Adipocyte (in vitro differentiated cells): ENCODE results near the gene VWF.

Experiments used
- DNase-seq: peaks from one replicate; pipeline ENCODE4 v3.0.0-alpha.2; 2015; ENCODE audit warnings: low read depth
- H3K27me3 ChIP-seq: replicated peaks from 2 replicates; pipeline ENCODE4 v1.7.0; 2013; ENCODE audit warnings: mild to moderate bottlenecking, low read length, moderate library complexity; ENCODE audit not compliant: control insufficient read depth, insufficient read depth
- H3K36me3 ChIP-seq: 2 replicates; pipeline ENCODE4 v1.7.0; 2013; ENCODE audit warnings: low read length, mild to moderate bottlenecking, moderate library complexity; ENCODE audit not compliant: control insufficient read depth, insufficient read depth, severe bottlenecking
- H3K4me1 ChIP-seq: 2 replicates; pipeline ENCODE4 v1.7.0; 2013; ENCODE audit warnings: mild to moderate bottlenecking, low read length, moderate library complexity; ENCODE audit not compliant: control insufficient read depth, insufficient read depth
- H3K4me3 ChIP-seq: 2 replicates; pipeline ENCODE4 v1.7.0; 2013; ENCODE audit warnings: mild to moderate bottlenecking, low read length, moderate library complexity
- H3K9ac ChIP-seq: 2 replicates; pipeline ENCODE4 v1.7.0; 2013; ENCODE audit warnings: mild to moderate bottlenecking, low read length, moderate library complexity
- H3K9me3 ChIP-seq: 2 replicates; pipeline ENCODE4 v1.7.0; 2013; ENCODE audit warnings: mild to moderate bottlenecking, low read length, moderate library complexity; ENCODE audit not compliant: control insufficient read depth

VWF gene

DNA sequence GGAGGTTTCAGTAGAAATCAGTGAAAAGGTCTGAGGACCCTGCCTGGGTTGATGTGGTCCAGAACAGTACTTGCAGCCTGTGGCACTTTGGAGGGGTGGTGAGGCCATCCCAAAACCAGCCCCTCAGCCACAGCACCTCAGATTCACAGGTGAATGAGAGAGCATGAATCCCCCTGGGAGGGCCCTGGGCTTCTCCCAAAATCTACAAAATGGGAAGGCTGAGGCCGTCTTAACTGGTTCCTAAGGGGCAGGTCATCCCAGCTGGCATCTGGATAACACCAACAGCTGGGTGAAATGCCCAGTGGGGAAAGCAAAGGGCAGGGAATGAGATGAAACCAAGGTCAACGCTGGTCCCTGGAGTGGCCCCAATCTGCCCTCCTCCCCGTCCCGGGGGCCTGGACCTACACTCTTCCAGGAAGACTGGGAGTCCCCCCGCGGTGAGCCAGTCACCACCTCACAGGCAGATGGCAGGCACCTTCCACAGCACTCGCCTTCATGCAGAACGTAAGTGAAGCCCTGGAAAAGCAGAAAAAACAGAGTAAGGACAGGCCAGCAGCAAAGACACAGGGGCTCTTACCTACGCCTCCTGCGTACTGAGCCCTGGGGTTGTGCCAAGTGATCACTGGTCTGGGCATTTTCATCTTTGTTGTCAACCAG is 153.1 kb downstream of the VWF start:
- H3K9ac ChIP-seq = no peak overlapping the region
- no peaks in the 10 kb centered on the region for H3K36me3 ChIP-seq
- no peaks in the 10 kb centered on the region for H3K4me1 ChIP-seq
- no peaks in the 10 kb centered on the region for H3K9me3 ChIP-seq
- H3K27me3 ChIP-seq = peaks cover 28% of the 10 kb centered on the region
- DNase-seq = no peak
- H3K4me3 ChIP-seq = no peak overlapping the region

DNA sequence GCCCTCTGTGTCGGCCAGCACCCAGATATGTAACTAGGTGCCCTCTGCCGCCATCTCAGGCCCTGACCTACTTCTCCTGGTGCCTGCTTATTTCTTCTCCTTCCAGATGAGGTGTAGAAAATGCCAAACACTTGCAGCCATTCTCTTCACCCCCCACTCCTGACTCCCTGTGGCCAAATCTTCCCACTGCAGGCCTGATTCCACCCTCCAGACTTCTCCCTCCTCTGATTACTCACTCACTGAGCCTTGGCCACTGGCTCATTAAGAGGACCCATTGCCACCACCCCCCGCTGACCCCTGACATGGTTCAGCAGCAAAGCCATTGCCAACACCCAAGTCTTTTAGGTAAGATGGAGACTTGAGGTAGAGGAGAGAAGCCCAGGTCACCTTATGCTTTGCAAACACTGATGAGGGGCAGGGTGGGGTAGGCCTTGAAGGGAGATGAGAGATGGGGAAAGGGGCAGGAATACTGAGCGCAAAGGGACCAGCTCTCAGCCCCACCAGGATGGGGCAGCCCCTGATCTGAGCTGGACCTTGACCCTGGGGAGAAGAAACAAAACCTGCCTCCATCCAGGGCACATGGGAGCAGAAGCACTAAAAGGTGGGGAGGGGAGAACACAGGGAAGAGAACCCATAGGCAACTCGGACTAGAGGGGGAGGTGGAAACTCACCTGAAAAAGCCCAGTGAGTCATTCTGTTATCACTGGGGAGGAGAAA is 154.3 kb downstream of the VWF start:
- Histone ChIP-seq H3K4me3 (no peak overlapping the region), H3K9ac (no peak overlapping the region), H3K4me1 (no peaks in the 10 kb centered on the region), H3K27me3 (peaks cover 28% of the 10 kb centered on the region), H3K9me3 (no peaks in the 10 kb centered on the region), H3K36me3 (no peaks in the 10 kb centered on the region)
- no peak for DNase-seq

DNA sequence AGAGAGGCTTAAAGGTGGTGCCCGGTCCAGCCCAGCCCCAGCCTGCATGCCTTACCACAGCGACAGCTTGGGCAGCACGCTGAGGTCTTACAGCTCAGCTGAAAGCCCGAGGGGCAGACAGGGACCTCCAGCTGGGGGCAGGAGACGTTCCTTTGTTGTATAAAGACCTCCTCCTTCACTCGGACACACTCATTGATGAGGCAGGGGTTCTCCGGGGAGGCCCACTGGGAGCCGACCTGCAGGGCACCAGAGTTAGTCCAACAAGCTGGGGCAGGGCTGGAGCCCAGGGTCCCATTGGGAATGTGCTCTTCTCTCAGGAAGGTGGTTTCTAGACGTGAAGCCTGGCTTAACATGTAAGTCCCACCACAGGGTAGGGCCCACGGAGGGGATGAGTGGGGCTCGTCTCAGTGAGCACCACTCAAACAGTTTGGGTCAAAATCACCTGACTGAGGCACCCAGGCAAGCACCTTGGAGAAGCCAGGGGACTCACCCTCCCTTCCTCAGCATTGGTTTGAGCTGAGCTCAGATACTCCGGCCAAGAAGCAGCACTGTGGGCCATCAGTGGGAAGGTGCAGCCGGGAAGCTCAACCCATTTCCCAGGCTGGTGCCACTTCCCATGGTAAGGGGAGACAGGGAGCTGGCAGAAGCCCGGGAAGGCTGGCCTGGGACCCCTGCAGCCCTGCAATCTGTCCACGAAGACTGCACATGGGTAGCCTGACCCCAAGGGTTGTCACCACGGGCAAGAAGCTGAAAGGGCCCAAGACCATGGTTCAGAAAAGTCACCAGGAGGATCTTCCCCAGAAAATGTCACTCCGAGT is 155.1 kb downstream of the VWF start:
- Histone ChIP-seq H3K4me3 (no peak overlapping the region), H3K36me3 (no peaks in the 10 kb centered on the region), H3K27me3 (peaks cover 24% of the 10 kb centered on the region), H3K9me3 (no peaks in the 10 kb centered on the region), H3K9ac (no peak overlapping the region), H3K4me1 (no peaks in the 10 kb centered on the region)
- DNase-seq = no peak

DNA sequence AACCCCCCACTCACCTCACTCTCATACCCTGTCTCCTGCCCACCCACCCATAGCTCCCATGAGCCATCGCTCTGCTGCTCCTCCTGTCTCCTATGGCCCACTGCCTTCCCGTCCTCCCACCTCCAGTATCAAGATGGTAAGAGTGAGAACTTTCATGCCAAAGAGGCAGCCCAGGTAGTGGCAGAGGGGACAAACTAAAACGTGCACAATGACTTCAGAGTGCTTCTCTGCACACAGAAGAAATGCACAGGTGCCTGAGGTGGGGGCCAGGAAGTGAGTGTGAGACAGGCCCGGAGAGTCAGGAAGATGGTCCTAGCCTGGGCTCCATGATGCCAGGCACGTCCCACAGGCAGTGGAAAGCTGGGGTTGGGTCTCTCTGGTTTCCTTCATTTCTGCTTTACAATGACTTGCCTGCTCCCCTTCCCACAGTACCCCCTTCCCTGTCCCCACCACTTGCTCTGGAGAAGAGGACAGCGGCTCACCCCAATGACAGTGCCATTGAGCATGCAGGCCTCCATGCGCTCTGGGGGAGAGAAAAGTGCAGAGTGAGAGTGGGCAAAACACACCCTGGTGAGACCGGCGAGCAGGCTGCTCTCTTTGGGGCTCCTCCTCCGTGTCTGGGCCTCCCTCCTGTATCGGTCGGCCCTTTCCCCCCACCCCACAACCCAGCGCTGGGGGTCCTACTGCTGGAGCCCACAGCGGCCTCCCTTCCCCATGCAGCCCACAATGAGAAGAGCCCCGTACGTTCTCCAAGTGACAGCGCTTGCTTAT is 156.6 kb downstream of the VWF start:
- no peak for DNase-seq
- Histone ChIP-seq H3K9me3 (no peaks in the 10 kb centered on the region), H3K4me3 (no peak overlapping the region), H3K9ac (no peak overlapping the region), H3K4me1 (no peaks in the 10 kb centered on the region), H3K27me3 (peaks cover 21% of the 10 kb centered on the region), H3K36me3 (no peaks in the 10 kb centered on the region)

DNA sequence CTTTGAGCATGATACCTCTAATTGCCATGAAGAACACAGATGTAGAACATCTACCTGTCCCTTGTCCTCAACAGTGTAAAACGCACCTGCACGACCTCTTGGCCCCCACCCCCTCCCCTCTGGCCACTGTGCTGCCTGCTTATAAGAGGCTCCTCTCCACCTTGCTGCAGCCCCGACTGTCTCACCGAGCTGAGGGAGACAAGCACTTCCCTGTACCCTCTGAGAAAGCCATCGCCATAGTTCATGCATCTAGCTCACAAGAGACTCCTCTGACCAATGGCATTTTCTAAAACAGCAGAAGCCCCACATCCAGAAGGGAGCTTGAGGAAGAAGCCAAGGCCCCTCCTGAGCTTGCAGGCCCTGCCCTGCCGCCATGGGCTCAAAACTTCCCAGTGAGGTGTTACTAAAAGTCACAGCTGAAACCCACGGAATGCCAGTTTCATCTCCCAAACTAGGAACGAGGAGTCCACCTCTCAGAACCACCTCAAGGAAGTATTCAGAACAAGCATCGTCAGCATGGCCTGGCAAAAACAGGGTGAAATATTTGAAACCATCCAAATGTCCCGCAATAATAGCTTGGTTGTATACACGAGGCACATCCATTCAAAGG is 157.9 kb downstream of the VWF start:
- no peak overlapping the region for H3K4me3 ChIP-seq
- H3K36me3 ChIP-seq = no peaks in the 10 kb centered on the region
- no peak for DNase-seq
- no peaks in the 10 kb centered on the region for H3K4me1 ChIP-seq
- H3K9me3 ChIP-seq = no peaks in the 10 kb centered on the region
- peaks cover 9% of the 10 kb centered on the region for H3K27me3 ChIP-seq
- no peak overlapping the region for H3K9ac ChIP-seq

DNA sequence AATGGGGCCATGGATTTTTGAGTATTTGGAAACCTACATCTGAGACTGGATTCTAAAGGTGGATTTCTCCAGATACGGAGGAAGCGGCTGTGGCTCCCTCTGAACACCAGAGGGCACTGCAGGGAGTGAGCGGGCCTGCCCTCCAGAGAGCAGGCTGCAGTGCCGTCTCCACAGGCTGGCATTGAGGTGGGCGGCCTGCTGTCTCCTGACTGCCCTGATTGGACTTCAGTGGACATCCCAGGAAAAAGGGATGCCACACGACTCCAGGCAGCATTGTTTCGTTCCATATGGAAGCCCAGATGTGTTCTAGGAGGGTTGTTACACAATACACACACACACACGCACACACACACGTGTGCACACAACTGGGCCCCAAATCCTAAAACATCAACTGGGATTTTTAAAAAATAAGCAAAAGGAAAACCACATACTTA is 158.5 kb downstream of the VWF start:
- no peak overlapping the region for H3K4me3 ChIP-seq
- no peaks in the 10 kb centered on the region for H3K36me3 ChIP-seq
- H3K4me1 ChIP-seq = no peaks in the 10 kb centered on the region
- peaks cover 8% of the 10 kb centered on the region for H3K27me3 ChIP-seq
- H3K9me3 ChIP-seq = no peaks in the 10 kb centered on the region
- peak; percentile 84 for DNase-seq
- H3K9ac ChIP-seq = no peak overlapping the region

DNA sequence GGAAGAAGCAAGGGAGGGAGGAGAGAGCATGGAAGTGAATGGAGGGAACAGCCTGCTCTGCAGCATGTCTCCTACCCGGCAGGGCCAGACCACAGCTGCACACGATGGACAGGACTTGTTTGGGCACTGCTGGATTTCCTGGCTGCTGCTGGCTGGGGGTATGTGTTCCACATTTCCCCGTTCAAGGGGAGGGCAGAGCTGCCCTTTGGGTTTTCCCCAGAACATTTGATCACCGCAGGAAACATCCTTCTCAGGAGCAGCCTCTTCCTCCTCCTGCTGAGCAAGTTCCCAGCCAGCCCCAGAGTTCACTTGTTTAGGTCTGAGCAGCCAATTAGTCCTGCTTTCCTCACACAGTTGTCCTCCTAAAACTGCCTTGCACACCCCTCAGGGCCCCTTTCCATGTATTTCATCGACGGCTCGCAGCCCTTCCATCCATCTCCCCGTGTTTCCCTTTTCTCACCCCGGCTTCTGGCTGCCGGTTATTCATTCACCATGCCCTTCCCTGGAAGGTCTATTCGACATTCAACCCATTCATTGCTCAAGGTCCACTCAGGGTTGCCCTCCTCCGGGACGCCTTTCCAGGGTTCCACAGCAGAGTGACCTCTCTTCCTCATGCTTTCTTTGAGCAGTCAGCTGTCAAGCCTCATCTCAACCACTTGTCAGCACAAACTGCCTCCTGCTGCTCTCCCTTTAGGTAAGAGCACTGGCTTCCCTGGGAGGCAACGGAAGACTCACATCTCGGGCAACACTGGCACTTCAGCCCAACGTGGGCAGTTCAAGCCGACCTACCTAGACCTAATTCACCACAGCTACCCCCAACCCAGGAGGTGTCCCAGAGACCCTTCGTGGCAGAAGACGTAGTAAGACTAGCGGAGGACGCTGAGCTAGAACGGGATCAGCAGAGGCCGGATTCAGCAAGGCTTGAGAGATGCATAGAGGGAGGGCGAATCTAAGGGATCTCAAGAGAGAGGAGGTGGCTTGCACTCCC is 159.3 kb downstream of the VWF start:
- H3K9me3 ChIP-seq = no peaks in the 10 kb centered on the region
- no peak overlapping the region for H3K9ac ChIP-seq
- H3K4me3 ChIP-seq = no peak overlapping the region
- H3K36me3 ChIP-seq = no peaks in the 10 kb centered on the region
- no peaks in the 10 kb centered on the region for H3K4me1 ChIP-seq
- no peak for DNase-seq
- peaks cover 8% of the 10 kb centered on the region for H3K27me3 ChIP-seq

DNA sequence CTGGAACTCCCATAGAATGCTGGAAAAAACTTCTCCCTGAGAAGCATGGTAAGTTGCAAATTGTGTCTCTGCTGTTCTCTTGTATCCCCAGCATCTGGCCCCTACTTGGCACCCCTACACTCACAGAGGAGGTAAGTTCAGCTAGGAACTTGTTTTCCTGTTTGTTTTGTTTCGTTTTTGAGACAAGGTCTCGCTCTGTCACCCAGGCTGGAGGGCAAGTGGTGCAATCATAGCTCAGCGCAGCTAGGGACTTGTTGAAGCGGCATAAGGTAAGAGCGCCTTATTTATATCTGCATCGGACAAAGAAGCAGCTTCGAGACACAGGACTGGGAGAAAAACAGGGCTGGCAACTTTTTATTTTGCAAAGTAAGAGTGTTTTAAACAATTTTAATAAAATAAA is 161.0 kb downstream of the VWF start:
- H3K4me3 ChIP-seq = no peak overlapping the region
- no peaks in the 10 kb centered on the region for H3K36me3 ChIP-seq
- no peak for DNase-seq
- no peaks in the 10 kb centered on the region for H3K9me3 ChIP-seq
- no peak overlapping the region for H3K9ac ChIP-seq
- peaks cover 8% of the 10 kb centered on the region for H3K27me3 ChIP-seq
- H3K4me1 ChIP-seq = no peaks in the 10 kb centered on the region

DNA sequence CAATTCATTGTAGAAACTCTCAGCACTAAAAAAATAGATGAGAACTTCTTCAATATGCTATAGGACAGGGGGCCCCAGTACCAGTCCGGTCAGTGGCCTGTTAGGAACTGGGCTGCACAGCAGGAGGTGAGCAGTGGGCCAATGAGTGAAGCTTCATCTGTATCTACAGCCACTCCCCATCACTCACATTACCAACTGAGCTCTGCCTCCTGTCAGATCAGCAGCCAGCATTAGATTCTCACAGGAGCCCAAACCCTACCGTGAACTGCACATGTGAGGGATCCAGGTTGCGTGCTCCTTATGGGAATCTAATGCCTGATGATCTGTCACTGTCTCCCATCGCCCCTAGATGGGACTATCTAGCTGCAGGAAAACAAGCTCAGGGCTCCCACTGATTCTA is 163.7 kb downstream of the VWF start:
- Histone ChIP-seq H3K27me3 (peaks cover 8% of the 10 kb centered on the region), H3K4me3 (no peak overlapping the region), H3K4me1 (no peaks in the 10 kb centered on the region), H3K36me3 (no peaks in the 10 kb centered on the region), H3K9me3 (no peaks in the 10 kb centered on the region), H3K9ac (no peak overlapping the region)
- DNase-seq = no peak

DNA sequence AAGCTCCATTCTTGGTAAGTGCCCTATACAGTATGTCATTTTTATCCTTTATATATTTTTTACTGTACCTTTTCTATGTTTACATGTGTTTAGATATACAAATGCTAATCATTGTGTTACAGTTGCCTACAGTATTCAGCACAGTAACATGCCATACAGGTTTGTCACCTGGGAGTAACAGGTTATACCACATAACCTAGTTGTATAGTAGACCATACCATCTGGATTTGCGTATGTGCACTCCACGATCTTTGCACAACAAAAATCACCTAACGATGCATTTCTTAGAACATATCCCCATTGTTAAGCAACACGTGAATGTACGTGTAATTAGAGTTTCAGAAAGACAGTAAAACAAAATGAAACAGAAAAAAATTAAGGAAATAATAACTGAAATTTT is 167.5 kb downstream of the VWF start:
- H3K9me3 ChIP-seq = no peaks in the 10 kb centered on the region
- no peak overlapping the region for H3K4me3 ChIP-seq
- no peak for DNase-seq
- no peaks in the 10 kb centered on the region for H3K4me1 ChIP-seq
- H3K9ac ChIP-seq = no peak overlapping the region
- H3K36me3 ChIP-seq = no peaks in the 10 kb centered on the region
- H3K27me3 ChIP-seq = peaks cover 12% of the 10 kb centered on the region
